Stimulated activated CD4-positive, alpha-beta T cell treated with anti-CD3 and anti-CD28 coated beads, TNF-alpha, amount 100 ng/mL, for 4 hours (primary cell): ENCODE data around the gene ZW10.
"Not testable (repeated sequence)": the region's sequence is repeated elsewhere in the genome, so short reads cannot be mapped to it uniquely, and the experiment has no call there.

Experiments used
- DNase-seq, 3 experiments: peaks; one replicate each; pipeline ENCODE4 v3.0.0-alpha.2; 2020; ENCODE audit warnings: low read depth in 3 of 3

Gene ZW10

GRCh38 chr11:113752932-113753331 is 20.6 kb downstream of the ZW10 start:
- no peak for DNase-seq

GRCh38 chr11:113736323-113736722 is 37.2 kb downstream of the ZW10 start:
- DNase-seq = no peak

DNA sequence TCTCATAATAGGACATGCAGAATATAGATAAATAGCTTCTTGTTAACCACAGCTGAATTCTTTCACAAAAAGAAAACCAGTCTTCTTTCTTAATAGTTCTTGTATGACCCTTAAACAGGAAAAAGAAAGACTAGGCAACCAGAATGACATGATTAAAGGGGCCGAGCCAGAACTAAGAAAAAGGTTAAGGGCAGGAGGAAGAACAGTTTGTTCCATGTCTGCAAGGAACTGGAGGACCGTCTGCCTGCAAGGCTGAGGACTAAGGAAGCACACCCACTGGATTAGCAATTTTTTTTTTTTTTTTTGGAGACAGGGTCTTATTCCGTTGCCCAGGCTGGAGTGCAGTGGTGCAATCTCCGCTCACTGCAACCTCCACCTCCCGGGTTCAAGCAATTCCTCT is 41.4 kb downstream of the ZW10 start:
- DNase-seq = no peak

DNA sequence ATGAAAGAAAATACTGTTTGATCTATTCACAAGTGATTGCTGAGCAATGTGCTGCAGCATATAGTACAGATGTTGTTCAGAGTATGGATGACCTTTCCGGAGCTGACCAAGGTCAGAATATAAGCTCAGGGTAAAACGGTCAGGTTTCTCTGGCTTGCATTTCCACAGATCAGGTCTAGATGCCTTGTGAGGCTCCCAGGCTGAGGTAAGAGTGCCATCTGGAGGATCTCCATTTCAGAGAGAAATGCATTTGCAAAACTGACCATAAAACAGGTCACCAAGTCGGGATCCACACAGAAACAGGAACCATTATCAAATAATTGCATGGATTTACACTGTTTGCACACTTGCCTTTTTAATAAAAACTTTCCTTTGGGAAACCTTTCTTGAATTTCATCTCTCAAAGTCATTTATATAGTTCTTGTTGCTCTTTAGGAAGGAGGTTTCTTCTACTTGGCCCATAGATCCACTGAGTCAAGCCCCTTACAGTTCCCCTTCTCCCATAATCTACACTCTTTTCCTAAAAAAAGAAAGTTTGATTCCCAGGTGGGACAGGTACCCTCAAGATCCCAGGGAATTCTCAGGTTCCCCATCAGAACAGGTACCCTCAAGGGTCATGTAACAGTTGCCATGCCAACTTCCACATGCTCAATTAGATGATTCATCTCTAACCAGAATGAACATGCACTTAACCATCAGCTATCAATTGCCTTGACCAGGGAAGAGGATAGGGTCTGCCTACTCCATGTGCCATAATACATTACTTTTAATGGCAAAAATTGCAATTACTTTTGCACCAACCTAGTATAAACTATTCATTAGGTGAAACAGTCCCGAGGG is 42.4 kb downstream of the ZW10 start:
- DNase-seq = no peak

DNA sequence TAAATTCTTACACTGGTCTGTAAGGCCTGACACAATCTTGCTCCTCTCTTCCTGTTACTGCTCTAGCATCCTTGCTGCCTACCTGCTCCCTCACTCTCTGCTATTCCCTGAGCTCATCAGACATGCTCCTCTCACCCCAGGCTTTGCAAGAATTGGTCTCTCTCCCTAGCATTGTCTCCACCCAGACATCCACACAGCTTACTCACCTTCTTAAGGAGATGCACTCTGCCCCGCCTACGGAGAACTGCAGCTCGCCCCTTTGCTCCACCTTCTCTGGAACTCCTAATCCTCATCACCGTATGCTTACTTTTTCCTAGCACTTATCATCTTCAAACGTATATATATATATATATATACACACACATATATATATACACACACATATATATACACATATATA is 44.0 kb downstream of the ZW10 start:
- DNase-seq = no peak

DNA sequence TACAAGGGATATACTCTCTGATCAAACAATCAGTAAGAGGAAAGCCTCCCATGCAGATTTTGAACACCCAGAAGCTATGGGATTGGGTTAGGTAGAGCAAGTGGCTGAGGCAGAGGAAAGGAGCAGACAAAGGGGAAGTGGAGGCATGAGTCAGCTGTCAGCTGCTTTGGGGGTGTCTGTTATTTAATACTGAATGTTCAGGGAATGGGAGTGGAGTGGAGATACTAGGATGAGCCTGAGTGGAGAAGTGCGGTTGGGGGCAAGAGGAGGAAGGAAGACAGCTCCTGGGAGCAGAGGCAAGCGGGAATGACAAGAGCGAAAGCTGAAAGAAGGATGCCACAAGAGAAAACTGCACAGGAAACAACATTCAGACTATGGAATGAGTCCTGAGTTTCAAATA is 44.7 kb downstream of the ZW10 start:
- DNase-seq = no peak

GRCh38 chr11:113725913-113726312 is 47.6 kb downstream of the ZW10 start:
- no peak for DNase-seq

GRCh38 chr11:113725407-113725806 is 48.1 kb downstream of the ZW10 start:
- DNase-seq = no peak

GRCh38 chr11:113724778-113725177 is 48.7 kb downstream of the ZW10 start:
- DNase-seq = no peak

DNA sequence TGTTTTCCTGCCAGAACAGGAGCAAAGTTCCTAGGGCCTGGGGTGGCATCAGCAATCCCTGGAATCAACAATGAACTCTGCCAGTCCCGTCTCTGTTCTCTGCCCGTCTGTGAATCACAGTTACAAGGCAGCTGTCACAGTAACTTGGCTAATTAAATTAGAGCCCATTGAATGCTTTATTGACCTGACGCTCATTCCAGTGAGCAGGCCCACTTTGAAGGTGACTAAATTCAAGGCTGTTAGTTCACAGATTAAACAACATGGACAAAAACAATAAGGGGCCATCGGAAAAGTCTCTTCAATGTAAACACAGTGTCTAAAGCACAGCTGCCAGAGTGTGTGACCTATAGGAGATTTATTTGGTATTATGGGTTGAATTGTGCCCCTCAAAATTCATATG is 49.7 kb downstream of the ZW10 start:
- DNase-seq = no peak

DNA sequence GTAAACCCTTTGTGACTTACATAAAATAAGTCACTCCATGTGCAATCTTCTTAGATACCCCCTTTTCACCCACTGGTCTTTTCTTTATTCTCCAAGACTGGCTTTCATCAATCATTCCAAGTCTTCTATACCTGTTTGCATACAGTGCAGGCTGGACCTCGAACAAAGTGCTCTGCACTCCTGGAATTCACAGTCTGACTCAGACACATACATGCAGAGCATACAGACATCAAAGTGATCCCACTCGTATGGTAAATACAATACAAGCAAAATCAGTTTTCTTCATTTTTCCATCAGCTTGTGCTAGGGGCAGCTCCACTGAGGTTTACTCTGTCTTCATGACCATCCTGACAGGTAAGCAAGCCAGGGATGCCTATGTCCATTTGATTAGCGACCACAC is 50.6 kb downstream of the ZW10 start:
- no peak for DNase-seq

GRCh38 chr11:113722221-113722620 is 51.3 kb downstream of the ZW10 start:
- DNase-seq = no peak

DNA sequence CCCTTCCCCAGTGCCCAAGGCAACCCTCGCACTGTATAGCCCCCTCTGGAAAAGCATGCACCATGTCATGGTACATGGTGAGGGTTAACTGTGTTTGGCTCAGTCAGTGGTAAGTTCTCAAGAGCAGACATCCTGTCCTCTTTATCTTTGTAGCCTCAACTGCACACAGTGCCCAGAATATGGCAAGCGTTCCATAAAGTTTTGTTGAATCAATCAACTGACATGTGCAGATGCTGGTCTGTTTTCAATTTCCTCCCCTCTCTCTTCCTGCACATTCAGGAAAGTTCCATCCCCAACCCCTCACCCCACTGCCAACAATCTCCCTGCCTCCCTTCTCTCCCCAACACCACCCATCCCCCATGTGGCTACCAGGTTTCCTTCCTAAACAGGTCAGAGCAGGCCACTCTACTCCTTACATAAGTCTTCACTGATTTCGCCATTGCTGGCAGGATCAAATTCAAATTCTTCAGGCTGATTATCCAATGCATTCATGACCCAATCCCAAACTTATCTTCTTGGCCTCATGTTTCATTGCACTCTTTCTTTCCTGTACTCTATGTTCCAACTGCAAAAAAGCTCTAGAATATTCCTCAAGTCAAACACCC is 51.9 kb downstream of the ZW10 start:
- no peak for DNase-seq

GRCh38 chr11:113720478-113720877 is 53.0 kb downstream of the ZW10 start:
- not testable (repeated sequence) for DNase-seq

DNA sequence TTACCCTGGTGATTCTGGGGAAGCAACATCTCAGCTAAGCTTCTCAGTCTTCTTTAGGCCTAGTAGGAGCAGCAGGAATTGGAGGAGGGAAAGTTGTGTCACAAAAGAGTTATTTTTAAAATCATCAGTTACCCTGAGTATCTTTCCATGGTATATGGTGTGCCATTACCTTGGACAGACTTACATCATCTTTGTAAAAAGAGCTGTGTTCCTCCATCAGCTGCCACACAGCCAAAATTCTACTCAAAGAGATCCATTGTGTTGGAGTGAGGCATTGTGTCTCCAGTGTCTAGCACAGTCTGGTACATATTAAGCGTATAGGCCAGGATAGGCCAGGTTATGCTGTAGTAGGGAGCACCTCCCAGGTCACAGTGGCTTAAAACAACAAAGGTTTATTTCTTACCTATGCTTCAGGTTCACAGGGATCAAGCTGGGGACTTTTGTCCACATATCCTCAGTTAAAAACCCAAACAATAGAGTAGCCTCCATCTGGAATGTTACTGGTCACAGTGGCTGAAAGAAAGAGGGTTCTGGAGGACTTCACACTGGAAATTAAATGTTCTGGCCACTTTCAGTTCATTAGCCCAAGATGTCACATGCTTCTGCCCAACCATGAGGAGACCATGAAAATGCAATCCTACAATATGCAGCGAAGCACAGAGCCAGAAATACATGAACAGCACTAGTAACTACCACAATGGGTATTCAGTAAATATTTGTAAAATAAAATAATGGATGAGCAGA is 57.4 kb downstream of the ZW10 start:
- no peak for DNase-seq

DNA sequence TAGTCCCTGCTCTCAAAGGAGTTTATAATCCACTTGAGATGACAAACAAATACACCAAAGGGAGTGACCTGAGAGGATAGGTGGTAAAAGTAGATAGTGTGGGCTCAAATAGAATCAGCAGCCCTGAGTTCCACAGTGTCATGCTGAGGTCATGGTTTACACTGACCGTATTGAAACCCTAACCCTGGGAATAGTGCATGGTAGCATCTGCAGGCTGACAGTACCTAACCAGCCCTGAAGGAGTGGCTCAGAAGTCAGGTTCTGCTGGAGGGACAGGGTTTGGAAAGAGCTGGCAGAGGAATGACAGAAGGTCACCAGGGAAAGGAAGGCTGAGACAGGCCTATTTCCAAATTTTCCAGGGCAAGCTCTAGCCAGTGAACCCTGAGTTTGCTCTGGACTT is 58.2 kb downstream of the ZW10 start:
- DNase-seq = no peak

DNA sequence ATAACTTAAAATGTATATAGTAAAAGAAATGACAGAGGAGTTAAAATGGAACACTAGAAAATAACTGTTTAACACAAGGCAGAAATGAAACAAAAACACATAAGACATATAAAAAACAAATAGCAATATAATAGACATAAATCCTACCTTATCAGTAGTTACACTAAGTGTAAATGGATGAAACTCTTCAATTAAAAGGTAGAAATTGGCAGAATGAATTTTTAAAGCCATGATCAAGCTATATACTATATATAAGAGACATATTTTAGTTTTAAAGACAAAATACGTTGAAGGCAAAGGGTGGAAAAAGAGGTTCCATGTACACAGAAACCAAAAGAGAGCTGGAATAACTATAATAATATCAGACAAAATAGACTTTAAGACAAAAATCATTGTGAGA is 62.5 kb downstream of the ZW10 start:
- DNase-seq = no peak

DNA sequence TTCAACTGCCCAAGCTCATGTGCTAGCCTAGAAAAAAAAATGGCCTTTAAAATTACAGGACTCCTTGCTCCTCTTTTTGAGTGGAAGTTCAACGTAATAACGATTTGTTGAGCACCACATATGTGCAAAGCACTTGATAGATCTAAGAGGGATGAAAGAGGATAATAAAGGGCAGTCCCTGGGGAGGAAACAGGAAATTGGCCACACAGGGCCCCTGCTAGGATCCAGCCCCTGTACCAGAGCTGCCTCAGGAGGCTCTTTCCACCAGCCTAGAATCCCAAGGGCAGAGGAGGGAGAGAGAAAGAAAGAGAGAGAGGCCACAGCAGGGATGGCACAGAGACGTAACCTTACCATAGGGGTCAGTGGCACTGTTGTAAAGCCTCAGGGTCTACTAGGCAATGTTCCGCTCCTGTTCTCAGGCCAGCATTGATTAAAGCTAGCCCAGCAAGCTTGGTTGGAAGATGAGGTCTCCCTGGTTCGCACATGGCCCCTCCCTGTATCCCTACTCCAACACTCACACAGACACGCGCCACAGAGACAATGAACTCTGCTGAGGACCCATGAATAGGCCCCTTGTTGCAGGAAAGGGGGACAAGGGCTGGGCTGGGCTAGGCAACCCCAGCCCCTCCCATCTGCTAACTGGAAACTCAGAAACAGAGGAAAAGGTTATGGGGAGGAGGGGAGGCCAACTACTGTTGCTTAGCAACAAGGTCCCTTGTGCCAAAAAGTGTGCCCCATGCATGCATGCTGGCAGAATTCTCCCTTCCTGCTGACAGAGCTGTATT is 67.4 kb downstream of the ZW10 start, which contains the start of gene TMPRSS5:
TSS of gene TMPRSS5 (minus strand) at position 438 of the 785 bp plus-strand sequence. CDS start at position 354, 84 bp downstream.
- no peak for DNase-seq

GRCh38 chr11:113703551-113703950 is 69.9 kb downstream of the ZW10 start:
- not testable (repeated sequence) for DNase-seq

- DNase-seq = no peak
These were observed 72.0 kb downstream of the ZW10 start for GRCh38 chr11:113701491-113701890.

DNA sequence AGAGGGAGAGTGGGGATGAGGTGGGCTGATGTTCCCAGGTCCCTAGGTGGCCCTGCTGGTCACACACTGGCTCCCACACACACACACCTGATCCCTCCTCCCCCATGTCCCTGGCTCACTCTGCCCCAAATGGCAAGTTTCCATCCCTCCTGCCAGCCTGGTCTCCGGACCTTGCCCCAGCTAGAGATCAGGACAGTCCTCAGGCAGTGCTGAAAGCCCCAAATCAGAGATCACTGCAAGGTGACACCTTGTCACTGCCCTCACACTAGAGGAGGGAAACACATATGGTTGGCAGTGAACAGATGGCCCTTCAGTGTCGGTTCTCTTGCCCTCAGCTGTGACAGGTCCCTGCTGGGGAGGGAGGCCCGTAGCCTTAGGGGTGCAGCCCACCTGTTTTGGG is 75.0 kb downstream of the ZW10 start:
- no peak for DNase-seq
